Upper lobe of left lung (tissue), 6 donors: ENCODE measurements around the gene VAV1. TPM values are rescaled to one million over a fixed set of nuclear protein-coding genes. Genes with fewer than 3 reads are reported as not detected.

ENCODE experiments used
- ATAC-seq, 2 donors: fragments of 200-7000 bp; cut with Tn5 transposase; one replicate each; pipeline ENCODE4 v1.9.1; 2022; ENCODE audit warnings: mild to moderate bottlenecking in 2 of 2, moderate library complexity in 2 of 2; ENCODE audit not compliant: low FRiP score in 2 of 2
- DNase-seq, 2 donors: peaks; one replicate each; pipeline ENCODE4 v3.0.0-alpha.2; 2019 to 2020
- H3K27ac ChIP-seq, 4 donors: fragments of 200-600 bp; sonication (generic); one replicate each; pipeline ENCODE4 v1.5.1; 2016 to 2019
- H3K27me3 ChIP-seq, 4 donors: fragments of 200-600 bp; sonication (generic); one replicate each; pipeline ENCODE4 v1.5.1; 2017 to 2019
- H3K36me3 ChIP-seq, 4 donors: fragments of 200-600 bp; sonication (generic); one replicate each; pipeline ENCODE4 v1.5.1; 2016 to 2019
- H3K4me1 ChIP-seq, 4 donors: fragments of 200-600 bp; sonication (generic); one replicate each; pipeline ENCODE4 v1.5.1; 2018 to 2019
- H3K4me3 ChIP-seq, 4 donors: fragments of 200-600 bp; sonication (generic); one replicate each; pipeline ENCODE4 v1.5.1; 2017 to 2019; ENCODE audit warnings: mild to moderate bottlenecking in 2 of 4, moderate library complexity in 1 of 4
- H3K9me3 ChIP-seq, 4 donors: fragments of 200-600 bp; sonication (generic); one replicate each; pipeline ENCODE4 v1.5.1; 2018 to 2019
- CTCF ChIP-seq, 6 experiments: fragments of 450-650 bp in 4 of 6; fragments of 200-600 bp in 2 of 6; sonication (generic) in 2 of 6; IDR thresholded peaks; one replicate each; pipeline ENCODE4 v1.5.1; 2016 to 2019; ENCODE audit warnings: antibody characterized with exemption in 6 of 6
- EP300 ChIP-seq, 4 donors: sonication (generic); formaldehyde crosslinking; IDR thresholded peaks; one replicate each; pipeline ENCODE4 v1.5.1; 2017; ENCODE audit warnings: antibody characterized with exemption in 4 of 4, control low read depth in 2 of 4
- POLR2A ChIP-seq, 4 donors: fragments of 450-650 bp; IDR thresholded peaks; one replicate each; pipeline ENCODE4 v1.5.1; 2016 to 2017; ENCODE audit warnings: antibody characterized with exemption in 4 of 4, mild to moderate bottlenecking in 2 of 4
- POLR2AphosphoS5 ChIP-seq, 2 donors: sonication (generic); formaldehyde crosslinking; IDR thresholded peaks; one replicate each; pipeline ENCODE4 v1.5.1; 2017; ENCODE audit warnings: antibody characterized with exemption in 2 of 2
- WGBS, 2 donors: methylation state at CpG; one replicate each; pipeline ENCODE4 v1.1.5; 2017 to 2018; 5-methylcytosine and 5-hydroxymethylcytosine counted together
- total RNA-seq, 6 donors: library from RNA; depleted of rRNA in 4 of 6; stranded (reverse); fragments of >200 nt in 4 of 6; gene quantifications; one replicate each; pipeline versions ENCODE4 v1.1.0 to v1.2.1, GENCODE V29; 2016 to 2021
- donor health status: DM: no; HTN: no; CAD: no; lungs with moderate emphysema.
- donor health status: DM: no; HTN: yes; CAD: no; lungs with severe emphysema.

VAV1 gene
- total RNA-seq, 6 donors from 2014 or later: 13.9 to 53.4 (median 24.1) TPM

- no peak for DNase-seq
- H3K27ac ChIP-seq: no peak overlapping the region
- H3K27me3 ChIP-seq: no peaks in the 10 kb centered on the region
- ATAC-seq: no peak
- no peak for TF ChIP-seq EP300 (IDR thresholded peaks at IDR 0.05)
- TF ChIP-seq POLR2A (IDR thresholded peaks at IDR 0.05): no peak
- TF ChIP-seq CTCF (IDR thresholded peaks at IDR 0.05): no peak
- no peak for TF ChIP-seq POLR2AphosphoS5 (IDR thresholded peaks at IDR 0.05)
- H3K4me3 ChIP-seq: no peak overlapping the region
- 77% methylated on average over 4 of the region's 4 CpGs for WGBS, 2 donors
- no peaks in the 10 kb centered on the region for H3K4me1 ChIP-seq
- H3K9me3 ChIP-seq: peaks cover 0 to 4% (median 0%) of the 10 kb centered on the region in 4 donors
- H3K36me3 ChIP-seq: no peaks in the 10 kb centered on the region
Observed at GRCh38 chr19:6809262-6809661, 36.8 kb downstream of the VAV1 start.

GRCh38 chr19:6811378-6811777 is 38.9 kb downstream of the VAV1 start:
- ATAC-seq (no peak), DNase-seq (no peak)
- Histone ChIP-seq H3K4me3 (no peak overlapping the region), H3K27ac (no peak overlapping the region), H3K4me1 (no peaks in the 10 kb centered on the region), H3K36me3 (no peaks in the 10 kb centered on the region), H3K9me3 (peaks cover 0 to 4% (median 0%) of the 10 kb centered on the region in 4 donors), H3K27me3 (no peaks in the 10 kb centered on the region)
- 97 to 98% methylated on average over 3 of the region's 3 CpGs for WGBS, 2 donors
- TF ChIP-seq EP300 (IDR thresholded peaks at IDR 0.05): no peak
- no peak for TF ChIP-seq CTCF (IDR thresholded peaks at IDR 0.05)
- TF ChIP-seq POLR2A (IDR thresholded peaks at IDR 0.05): no peak
- no peak for TF ChIP-seq POLR2AphosphoS5 (IDR thresholded peaks at IDR 0.05)

GRCh38 chr19:6811906-6812305 is 39.4 kb downstream of the VAV1 start:
- H3K4me3 ChIP-seq: no peak overlapping the region
- H3K36me3 ChIP-seq: no peaks in the 10 kb centered on the region
- TF ChIP-seq POLR2AphosphoS5 (IDR thresholded peaks at IDR 0.05) (no peak), CTCF (IDR thresholded peaks at IDR 0.05) (no peak), EP300 (IDR thresholded peaks at IDR 0.05) (no peak), POLR2A (IDR thresholded peaks at IDR 0.05) (no peak)
- no peaks in the 10 kb centered on the region for H3K4me1 ChIP-seq
- no peak for DNase-seq
- H3K27me3 ChIP-seq: no peaks in the 10 kb centered on the region
- no peak for ATAC-seq
- WGBS, 2 donors: 53 to 64% methylated on average over 2 of the region's 2 CpGs
- H3K9me3 ChIP-seq: peaks cover 0 to 4% (median 0%) of the 10 kb centered on the region in 4 donors
- no peak overlapping the region for H3K27ac ChIP-seq

- no peaks in the 10 kb centered on the region for H3K4me1 ChIP-seq
- H3K36me3 ChIP-seq: no peaks in the 10 kb centered on the region
- TF ChIP-seq EP300 (IDR thresholded peaks at IDR 0.05): no peak
- TF ChIP-seq CTCF (IDR thresholded peaks at IDR 0.05): no peak
- no peak for TF ChIP-seq POLR2A (IDR thresholded peaks at IDR 0.05)
- TF ChIP-seq POLR2AphosphoS5 (IDR thresholded peaks at IDR 0.05): no peak
- no peak overlapping the region for H3K4me3 ChIP-seq
- H3K27ac ChIP-seq: no peak overlapping the region
- DNase-seq: no peak
- H3K27me3 ChIP-seq: no peaks in the 10 kb centered on the region
- peaks cover 0 to 4% (median 0%) of the 10 kb centered on the region in 4 donors for H3K9me3 ChIP-seq
- ATAC-seq: no peak
- WGBS, 2 donors: 89 to 96% methylated on average over 2 of the region's 2 CpGs
Observed at GRCh38 chr19:6812612-6813011, 40.1 kb downstream of the VAV1 start.

GRCh38 chr19:6813659-6814058 is 41.2 kb downstream of the VAV1 start:
- Histone ChIP-seq H3K4me3 (no peak overlapping the region), H3K9me3 (peaks cover 0 to under 1% (median 0%) of the 10 kb centered on the region in 4 donors), H3K27me3 (no peaks in the 10 kb centered on the region), H3K36me3 (no peaks in the 10 kb centered on the region), H3K4me1 (no peaks in the 10 kb centered on the region), H3K27ac (no peak overlapping the region)
- no peak for ATAC-seq
- TF ChIP-seq POLR2AphosphoS5 (IDR thresholded peaks at IDR 0.05): no peak
- no peak for TF ChIP-seq CTCF (IDR thresholded peaks at IDR 0.05)
- no peak for TF ChIP-seq POLR2A (IDR thresholded peaks at IDR 0.05)
- TF ChIP-seq EP300 (IDR thresholded peaks at IDR 0.05): no peak
- no peak for DNase-seq
- WGBS, 2 donors: 93 to 95% methylated on average over 4 of the region's 4 CpGs
